HG02798 (cell line): ENCODE results near the gene CTDSP1.

Experiments
- ATAC-seq: cut with Tn5 transposase; IDR thresholded peaks from one replicate; pipeline ENCODE4 v1.9.1; 2021; ENCODE audit warnings: mild to moderate bottlenecking; ENCODE audit not compliant: unreplicated experiment, poor library complexity

The CTDSP1 gene

DNA sequence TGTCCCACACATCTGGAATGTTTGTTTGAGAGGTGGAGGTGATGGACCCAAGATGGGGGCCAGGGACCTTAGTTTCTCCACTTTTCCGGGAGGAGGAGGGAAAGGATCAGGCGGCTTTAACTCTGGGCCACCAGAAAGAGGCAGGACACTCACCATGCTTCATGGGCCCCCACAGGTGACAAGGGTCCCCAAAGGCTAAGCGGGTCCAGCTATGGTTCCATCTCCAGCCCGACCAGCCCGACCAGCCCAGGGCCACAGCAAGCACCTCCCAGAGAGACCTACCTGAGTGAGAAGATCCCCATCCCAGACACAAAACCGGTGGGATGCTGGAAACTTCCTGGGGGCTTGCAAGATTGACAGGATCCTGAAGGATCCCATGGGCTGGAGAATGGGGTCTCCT, 16.9 kb upstream of the CTDSP1 start:
- no peak for ATAC-seq

DNA sequence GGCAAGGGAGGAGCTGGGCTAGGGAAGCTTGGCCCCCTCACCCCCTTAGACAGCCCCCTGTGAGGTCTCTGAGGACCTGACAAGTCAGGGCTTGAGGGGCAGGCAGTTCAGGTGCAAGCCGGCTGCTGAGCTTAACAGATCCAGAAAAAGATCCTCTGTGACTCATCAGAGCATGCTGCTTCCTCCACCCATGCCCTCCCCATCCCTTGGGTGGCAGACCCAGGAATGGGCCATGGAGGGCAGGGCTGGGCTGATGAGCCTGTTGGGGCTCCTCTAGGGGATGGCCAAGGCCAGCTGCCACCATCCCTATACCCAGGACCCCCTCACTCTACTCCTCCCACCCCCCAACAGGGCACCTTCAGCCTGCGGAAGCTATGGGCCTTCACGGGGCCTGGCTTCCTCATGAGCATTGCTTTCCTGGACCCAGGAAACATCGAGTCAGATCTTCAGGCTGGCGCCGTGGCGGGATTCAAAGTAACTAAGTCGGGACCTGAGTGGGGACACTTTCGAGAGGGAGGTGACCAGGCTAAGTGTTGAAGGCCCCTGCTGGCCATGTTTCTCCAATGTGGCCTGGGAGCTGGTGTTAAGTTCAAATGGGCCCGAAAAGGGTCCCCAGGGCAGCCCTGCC, 15.7 kb upstream of the CTDSP1 start:
- no peak for ATAC-seq

DNA sequence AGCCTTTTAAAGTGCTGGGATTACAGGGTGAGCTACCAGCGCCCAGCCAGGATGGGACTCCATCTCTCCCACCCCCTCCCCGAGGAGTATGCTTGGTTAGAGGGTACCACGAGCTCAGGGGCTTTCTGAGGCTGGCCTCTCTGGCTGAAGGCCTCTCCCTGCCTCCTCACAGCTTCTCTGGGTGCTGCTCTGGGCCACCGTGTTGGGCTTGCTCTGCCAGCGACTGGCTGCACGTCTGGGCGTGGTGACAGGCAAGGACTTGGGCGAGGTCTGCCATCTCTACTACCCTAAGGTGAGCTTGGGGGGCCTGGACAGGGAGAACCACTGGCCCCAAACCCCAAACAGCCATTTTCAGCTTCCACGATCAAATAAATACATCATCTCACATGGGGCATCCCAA, 14.7 kb upstream of the CTDSP1 start:
- ATAC-seq: no peak

DNA sequence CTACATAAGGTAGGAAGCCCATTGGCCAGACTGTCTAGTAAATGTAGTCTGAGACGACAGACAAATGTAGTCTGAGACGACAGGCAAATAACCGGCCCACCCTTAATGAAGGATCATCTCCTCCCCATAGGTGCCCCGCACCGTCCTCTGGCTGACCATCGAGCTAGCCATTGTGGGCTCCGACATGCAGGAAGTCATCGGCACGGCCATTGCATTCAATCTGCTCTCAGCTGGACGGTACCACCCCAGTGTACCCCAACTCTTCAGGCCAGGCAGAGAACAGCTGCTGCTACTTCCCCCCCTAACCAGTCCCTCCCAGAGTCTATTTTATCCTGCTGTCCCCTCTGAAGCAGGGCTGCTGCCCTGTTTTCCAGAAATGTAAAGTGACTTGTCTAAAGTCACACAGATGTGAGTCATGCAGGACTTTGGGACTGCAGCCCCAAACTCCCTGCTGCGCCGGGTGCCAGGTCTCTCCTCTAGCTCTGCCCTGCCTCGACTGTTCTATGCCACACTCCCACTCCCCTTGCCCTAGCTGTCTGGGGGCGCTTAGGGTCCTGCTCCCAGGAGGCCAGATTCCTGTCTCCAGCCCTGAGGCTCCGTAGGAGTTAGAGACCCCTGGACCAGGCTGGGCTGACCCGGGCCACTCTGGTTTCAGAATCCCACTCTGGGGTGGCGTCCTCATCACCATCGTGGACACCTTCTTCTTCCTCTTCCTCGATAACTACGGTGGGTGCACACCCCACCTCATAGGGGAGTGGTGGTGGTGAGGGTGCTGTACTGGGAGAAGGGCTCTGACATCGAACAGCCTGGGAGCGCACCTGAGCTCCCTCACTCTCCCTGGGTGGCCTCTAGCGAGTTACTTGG, 12.9 kb upstream of the CTDSP1 start:
- ATAC-seq: no peak

DNA sequence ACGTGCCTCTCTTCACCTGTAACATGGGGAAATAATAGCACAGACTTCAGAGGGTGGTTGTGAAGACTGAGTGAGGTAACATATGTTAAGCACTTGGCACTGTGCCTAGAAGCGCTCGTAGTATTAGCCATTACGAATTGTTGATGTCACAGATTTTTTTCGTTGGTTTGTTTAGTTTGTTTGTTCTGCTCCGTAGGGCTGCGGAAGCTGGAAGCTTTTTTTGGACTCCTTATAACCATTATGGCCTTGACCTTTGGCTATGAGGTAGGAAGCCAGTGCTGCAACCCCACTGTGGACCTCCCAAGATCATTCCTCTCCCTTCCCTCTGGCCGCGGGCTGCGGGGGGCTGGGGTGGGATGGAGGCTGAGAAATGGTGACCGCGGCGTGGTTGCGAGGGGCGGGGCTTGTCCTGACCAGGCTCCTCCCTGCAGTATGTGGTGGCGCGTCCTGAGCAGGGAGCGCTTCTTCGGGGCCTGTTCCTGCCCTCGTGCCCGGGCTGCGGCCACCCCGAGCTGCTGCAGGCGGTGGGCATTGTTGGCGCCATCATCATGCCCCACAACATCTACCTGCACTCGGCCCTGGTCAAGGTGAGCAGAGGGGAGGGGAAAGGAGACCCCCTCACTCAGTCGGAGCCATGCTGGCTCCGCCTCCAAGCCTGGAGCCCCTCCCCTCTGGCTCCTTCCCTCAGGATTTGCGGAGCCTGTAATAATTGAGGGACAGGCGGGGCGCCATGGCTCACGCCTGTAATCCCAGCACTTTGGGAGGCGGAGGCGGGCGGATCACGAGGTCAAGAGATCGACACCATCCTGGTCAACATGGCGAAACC, 12.1 kb upstream of the CTDSP1 start:
- ATAC-seq: no peak

DNA sequence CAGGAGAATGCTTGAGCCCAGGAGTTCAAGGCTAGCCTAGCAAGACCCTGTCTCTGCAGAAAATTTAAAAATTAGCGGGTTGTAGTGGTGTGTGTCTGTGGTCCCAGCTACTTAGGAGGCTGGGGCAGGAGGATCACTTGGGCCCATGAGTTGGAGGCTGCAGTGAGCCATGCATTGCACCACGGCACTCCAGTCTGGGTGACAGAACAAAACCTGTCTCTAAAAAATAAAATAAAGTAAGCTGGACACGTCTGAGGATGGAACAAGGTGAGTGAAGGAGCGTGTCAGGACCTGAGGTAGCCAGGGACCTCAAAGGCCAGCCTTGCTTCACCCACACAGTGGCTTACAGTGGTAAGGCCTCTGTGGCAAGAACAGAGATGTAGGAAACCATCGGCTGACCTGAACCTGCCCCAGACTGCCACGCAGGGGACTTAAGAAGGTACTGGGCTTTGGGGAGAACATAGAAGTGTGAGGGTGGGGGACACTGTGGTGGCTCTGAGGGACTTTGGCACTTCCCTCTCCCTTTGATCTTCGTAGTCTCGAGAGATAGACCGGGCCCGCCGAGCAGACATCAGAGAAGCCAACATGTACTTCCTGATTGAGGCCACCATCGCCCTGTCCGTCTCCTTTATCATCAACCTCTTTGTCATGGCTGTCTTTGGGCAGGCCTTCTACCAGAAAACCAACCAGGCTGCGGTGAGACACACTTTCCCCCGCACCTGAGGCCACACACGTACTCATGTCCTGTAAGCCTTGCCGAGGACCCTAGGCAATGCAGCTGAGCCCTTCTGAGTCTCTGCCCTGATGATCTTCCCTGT, 10.1 kb upstream of the CTDSP1 start:
- ATAC-seq: no peak

DNA sequence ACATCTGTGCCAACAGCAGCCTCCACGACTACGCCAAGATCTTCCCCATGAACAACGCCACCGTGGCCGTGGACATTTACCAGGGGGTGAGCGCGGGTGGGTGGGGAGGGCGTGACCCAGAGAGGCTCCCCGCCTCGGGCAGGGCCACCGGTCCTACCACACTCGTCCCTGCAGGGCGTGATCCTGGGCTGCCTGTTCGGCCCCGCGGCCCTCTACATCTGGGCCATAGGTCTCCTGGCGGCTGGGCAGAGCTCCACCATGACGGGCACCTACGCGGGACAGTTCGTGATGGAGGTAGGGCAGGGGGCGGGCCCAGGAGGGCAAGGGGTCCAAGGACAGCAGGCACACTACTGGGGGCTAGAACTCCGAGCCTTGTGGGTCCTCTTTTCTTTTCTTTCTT, 8.5 kb upstream of the CTDSP1 start:
- ATAC-seq: no peak

DNA sequence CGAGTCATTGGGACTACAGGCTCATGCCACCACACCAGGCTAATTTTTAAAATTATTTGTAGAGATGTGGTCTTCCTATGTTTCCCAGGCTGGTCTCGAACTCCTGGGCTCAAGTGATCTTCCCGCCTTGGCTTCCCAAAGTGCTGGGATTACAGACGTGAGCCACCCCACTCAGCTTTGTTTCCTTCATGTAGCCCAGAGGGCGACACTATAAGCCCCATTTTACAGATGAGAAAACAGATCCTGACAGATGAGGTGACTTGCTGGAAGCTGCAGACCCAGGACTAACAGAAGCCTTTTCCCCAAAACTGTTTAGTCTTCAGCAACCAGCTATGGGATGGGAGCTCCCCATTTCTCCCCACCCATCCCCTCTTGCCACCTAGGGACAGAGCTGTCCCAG, 7.2 kb upstream of the CTDSP1 start:
- no peak for ATAC-seq

DNA sequence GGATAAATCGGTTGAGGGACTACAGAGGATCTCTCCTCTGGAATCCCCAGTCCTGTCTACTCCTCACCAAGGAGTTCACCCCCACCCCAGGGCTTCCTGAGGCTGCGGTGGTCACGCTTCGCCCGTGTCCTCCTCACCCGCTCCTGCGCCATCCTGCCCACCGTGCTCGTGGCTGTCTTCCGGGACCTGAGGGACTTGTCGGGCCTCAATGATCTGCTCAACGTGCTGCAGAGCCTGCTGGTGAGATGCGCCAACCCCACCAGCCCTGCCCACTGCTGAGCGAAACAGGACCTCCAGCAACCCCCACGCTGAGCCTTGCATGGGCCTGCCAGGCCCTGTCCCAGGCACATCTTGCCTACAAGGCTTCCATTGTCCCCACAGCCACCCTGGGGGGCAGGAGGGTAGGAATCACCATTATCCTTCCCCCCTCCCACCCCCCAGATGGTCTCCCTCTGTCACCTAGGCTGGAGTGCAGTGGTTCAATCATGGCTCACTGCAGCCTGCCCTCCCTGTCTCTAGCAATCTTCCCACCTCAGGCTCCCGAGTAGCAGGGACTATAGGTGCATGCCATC, 6.7 kb upstream of the CTDSP1 start:
- no peak for ATAC-seq

DNA sequence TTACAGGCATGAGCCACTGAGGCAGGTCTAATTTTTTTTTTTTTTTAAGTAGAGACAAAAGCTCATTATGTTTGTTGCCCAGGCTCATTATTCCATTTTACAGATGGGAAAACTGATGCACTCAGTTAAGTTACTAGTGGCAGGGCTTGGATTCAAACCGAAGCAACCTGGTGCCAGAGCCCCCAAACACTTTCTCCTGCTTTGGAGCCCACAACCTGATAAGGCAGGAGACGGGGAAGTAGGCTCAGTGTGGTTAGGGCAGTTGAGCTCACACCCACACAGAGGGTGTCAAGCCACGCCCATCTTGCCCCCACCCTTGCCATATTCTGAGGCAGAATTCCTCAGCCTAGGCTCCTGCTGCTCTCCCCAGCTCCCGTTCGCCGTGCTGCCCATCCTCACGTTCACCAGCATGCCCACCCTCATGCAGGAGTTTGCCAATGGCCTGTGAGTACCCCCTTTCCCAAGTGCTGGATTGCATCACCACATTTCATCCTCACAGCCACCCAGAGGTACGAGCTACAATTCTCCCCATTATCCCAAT, 5.8 kb upstream of the CTDSP1 start:
- no peak for ATAC-seq

DNA sequence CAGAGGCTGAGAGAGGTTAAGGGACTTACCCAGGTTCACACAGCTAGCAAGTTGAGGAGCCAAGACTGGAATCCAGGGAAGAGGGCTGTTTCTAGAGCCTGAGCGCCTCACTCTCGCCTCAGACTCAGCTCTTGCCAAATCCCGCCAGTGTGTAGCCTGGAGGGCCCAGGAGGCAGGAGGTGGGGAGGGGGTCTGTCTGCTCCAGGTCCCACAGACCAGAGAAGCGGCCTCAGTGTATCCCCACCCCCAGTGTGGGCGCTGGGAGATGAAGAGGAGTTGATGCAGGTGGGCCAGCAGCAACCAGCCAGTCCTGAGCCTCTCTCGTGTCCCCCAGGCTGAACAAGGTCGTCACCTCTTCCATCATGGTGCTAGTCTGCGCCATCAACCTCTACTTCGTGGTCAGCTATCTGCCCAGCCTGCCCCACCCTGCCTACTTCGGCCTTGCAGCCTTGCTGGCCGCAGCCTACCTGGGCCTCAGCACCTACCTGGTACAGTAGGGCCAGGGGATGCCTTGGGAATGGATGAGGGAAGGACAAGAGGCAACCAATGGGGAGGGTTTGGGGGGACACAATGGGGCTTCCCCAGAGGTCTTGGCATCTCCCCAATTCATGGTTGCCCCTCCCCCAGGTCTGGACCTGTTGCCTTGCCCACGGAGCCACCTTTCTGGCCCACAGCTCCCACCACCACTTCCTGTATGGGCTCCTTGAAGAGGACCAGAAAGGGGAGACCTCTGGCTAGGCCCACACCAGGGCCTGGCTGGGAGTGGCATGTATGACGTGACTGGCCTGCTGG, 5.2 kb upstream of the CTDSP1 start:
- no peak for ATAC-seq

DNA sequence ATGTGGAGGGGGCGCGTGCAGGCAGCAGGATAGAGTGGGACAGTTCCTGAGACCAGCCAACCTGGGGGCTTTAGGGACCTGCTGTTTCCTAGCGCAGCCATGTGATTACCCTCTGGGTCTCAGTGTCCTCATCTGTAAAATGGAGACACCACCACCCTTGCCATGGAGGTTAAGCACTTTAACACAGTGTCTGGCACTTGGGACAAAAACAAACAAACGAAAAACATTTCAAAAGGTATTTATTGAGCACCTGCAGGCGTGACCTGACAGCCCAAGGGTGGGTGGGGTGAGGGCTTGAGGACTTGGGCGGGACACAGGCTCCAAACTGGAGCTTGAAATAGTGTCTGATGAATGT, 4.6 kb upstream of the CTDSP1 start:
- ATAC-seq: no peak

DNA sequence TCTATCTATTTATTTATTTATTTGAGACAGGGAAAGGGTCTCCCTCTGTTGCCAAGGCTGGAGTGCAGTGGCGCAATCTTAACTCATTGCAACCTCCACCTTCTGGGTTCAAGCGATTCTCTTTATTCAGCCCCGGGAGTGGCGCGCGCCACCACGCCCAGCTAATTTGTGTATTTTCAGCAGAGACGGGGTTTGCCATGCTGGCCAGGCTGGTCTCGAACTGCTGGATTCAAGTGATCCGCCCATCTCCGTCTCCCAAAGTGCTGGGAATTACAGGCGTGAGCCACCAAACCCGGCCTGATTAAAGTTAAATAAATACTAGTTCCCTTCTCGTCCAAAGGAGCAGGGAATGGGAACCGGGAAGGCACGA, 4.2 kb upstream of the CTDSP1 start:
- no peak for ATAC-seq

DNA sequence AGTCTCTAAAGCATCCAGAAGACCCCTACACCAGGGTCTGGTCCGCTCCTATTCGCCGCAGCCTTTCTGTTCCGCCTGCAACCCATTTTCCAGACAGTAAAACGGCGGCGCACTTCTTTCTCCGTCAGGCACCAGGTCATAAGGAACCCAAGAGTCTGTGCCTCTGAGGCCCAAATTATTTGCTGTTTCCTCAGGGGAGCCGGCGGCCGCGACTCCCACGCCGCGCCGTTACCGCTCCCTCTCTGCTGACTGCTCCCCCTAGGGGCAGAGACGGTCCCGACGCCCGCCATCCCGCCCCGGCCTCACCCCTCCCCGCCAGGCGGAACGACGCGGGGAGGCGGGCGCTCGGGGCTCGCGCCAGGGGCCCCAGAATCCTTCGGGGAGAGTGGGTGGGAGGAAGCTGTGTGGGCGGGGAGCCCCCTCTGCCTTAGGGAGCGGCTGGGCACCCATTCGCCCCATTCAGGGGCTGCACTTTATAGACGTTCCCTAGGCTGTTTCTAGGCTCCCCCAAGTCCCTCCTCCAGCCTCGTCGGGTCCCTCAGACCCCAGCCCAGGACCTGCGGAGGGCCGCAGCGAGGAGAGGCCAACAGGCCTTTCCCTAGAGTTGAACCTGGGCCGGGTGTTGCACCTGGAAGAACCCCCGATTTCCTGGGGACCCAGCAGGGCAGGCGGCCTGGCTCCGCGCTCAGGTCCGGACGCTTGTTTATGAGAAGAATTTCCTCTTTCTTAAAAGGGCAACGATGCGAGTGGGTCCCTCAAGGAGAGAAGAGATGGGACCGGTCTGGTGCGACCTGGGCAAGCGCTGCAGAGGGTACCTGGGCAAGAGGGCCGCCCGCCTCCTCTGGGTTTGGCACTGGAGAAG, 3.6 kb upstream of the CTDSP1 start:
- ATAC-seq: peak; percentile 58

DNA sequence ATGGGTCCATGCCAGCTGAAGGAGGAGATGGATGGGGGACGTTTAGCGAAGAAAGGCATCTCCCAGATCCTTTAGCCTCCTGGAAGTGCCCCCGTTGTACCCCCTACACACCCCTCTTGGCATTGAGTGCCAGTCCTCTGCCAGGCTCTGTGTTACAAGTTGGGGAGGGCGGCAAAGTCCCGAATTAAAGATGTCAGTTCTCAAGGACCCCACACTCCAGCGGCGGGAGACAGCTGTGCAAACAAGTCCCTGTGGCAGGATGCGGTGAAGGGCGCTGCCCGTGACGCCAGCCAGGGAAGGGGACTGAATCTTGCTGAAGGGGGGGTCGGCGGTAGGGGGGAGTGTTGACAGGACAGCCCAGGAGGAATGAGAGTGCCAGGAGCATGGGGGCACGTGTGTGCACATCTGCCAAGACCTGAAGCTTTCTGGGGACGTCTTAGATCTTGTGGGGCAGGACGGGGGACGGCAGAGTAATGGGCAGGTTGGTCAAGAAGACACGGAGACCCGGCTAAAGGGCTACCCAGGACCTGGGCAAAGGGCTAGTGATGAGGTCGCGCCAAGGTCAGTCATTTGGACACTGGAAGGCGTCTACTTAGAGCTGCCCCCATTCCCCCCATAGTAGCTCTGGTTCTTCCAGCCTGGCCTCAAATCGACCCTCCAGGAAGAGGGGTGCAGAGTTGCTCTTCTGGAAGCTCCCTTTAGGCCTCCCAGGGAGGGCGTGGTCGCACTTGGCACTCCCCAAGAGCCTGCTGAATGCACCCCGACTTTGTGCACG, 2.8 kb upstream of the CTDSP1 start:
- no peak for ATAC-seq

DNA sequence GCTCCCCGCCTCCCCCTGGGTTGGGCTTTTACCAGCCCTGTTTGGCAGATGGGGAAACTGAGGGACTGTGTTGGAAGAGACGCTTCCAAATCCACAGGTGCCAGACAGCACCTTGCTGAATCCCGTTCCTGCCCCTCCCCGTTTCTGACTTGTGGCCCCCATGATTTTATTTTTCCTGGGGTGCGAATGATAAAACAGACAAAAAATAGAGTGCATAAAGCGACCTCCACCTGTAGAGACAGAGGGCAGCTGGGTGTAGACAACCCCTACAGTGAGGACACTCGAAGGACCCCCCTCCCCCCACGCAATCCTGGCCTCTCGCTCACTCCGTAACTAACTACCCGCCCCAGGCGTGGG, 2.2 kb upstream of the CTDSP1 start:
- ATAC-seq: no peak

DNA sequence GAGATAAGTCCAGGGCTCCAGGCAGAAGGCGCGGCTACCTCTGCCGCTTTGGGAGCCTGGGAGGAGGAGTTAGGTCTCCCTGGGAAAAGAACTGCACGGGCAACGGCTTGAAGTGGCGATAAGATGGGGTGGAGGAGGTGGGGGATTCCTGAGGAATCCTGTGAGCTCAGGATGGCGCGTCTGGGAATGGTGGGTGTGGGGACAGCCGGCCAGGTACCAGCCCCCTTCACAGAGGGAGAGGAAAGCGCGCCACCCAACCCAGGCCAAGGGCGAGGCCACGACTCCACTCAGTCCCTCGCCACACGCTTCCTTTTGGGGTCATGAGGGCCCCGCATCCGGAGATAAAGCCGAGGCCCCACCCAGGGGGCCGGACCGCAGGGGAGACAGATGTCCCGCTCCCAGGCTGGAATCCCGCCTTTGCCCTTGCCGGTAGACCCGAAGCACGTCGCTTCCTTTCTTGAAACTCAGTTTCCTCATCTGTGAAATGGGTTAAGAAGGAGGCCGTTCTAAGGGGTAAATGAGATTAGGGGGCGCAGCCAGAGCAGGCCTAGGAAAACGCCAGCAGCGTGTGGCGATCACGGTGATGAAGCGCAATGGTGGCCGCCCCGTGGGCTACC, 1.7 kb upstream of the CTDSP1 start:
- ATAC-seq: no peak
